B cell (primary cell): ENCODE results near the gene IFRD2.

Experiments used
- EZH2 ChIP-seq: IDR thresholded peaks from 2 replicates; pipeline ENCODE4 v1.6.1; 2012; ENCODE audit warnings: borderline replicate concordance, low read depth, mild to moderate bottlenecking, moderate library complexity, low read length; ENCODE audit not compliant: insufficient read depth, poor library complexity, severe bottlenecking
- TF ChIP-seq, protein P1 (sequence below): fragments of 200-600 bp; IDR thresholded peaks from one replicate; pipeline ENCODE4 v1.8.0; 2022; ENCODE audit warnings: antibody characterized with exemption, mild to moderate bottlenecking

DNA sequence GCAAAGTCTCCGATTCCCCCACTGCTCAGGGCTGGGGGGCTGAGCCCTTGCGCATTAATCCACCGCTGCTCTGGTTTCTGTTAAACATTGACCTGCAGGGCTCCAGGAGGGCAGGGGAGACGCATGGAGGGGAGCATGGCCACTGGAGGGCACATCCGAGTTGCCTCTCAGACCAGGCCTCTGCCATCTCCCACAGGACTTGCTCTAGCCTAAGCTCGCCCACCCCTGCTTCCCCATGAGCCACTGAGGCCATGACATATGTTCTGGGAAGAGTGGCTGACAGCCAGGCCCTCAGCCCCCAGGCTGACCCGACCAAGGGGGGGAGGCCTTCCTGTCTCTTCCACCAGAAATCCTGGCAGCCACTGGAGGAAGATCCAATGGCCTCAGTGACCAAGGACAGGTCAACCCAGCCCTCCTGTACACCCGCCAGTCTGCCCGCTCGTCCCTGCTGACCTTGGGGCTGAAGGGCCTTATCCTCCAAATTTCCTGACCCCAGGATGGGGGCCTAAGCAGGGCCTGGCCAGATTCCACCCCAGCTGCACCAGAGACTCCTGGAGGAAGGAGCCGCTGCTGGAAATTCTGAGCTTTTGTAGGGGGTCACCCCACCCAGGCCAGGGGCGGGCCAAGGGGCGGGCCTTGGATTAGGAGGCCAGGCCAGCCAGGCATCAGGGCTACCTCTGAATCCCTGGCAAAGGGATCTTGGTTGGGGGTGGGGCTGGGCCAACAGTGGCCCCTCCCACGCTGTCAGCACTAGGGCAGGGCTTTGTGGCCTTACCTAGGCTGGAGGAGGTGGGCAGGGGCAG, 11.0 kb upstream of the IFRD2 start, which contains the start of gene HYAL1:
- TF ChIP-seq, protein P1, sequence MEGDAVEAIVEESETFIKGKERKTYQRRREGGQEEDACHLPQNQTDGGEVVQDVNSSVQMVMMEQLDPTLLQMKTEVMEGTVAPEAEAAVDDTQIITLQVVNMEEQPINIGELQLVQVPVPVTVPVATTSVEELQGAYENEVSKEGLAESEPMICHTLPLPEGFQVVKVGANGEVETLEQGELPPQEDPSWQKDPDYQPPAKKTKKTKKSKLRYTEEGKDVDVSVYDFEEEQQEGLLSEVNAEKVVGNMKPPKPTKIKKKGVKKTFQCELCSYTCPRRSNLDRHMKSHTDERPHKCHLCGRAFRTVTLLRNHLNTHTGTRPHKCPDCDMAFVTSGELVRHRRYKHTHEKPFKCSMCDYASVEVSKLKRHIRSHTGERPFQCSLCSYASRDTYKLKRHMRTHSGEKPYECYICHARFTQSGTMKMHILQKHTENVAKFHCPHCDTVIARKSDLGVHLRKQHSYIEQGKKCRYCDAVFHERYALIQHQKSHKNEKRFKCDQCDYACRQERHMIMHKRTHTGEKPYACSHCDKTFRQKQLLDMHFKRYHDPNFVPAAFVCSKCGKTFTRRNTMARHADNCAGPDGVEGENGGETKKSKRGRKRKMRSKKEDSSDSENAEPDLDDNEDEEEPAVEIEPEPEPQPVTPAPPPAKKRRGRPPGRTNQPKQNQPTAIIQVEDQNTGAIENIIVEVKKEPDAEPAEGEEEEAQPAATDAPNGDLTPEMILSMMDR, result no peak
- no peak for TF ChIP-seq EZH2
